OCI-LY7 (cell line): ENCODE measurements around the gene CEBPB. TPM values are rescaled to one million over a fixed set of nuclear protein-coding genes. Genes with fewer than 3 reads are reported as not detected.

Experiments
- BruUV-seq: library from RNA; stranded (reverse); fragments of 400-500 nt; replicated peaks from 2 replicates; lab custom pipeline; 2021; lab: Mats Ljungman, UMichigan
- CTCF ChIA-PET: fragments of 300-600 bp; sonication (Branson Sonifier 250); formaldehyde crosslinking; loops from one replicate; lab custom pipeline; 2022; ENCODE audit warnings: antibody characterized with exemption; ENCODE audit not compliant: unreplicated experiment; lab: Charles Lee
- POLR2A ChIA-PET: fragments of 300-600 bp; sonication (Branson Sonifier 250); formaldehyde crosslinking; loops from one replicate; lab custom pipeline; 2022; ENCODE audit warnings: antibody characterized with exemption; lab: Charles Lee
- DNase-seq: peaks from one replicate; pipeline ENCODE4 v3.0.0-alpha.2; 2015; ENCODE audit warnings: low spot score
- H2AFZ ChIP-seq: fragments of 200-600 bp; sonication (generic), shearing (Covaris generic); 2 replicates; pipeline ENCODE4 v1.6.1; 2014; ENCODE audit warnings: mild to moderate bottlenecking, antibody characterized with exemption, low read length, moderate library complexity
- H3K27ac ChIP-seq: fragments of 200-600 bp; sonication (generic); 2 replicates; pipeline ENCODE4 v1.5.1; 2014; ENCODE audit warnings: mixed run types, low read depth, mild to moderate bottlenecking, moderate library complexity, low read length, inconsistent platforms; ENCODE audit not compliant: poor library complexity, severe bottlenecking
- H3K36me3 ChIP-seq: fragments of 200-600 bp; sonication (generic); 2 replicates; pipeline ENCODE4 v1.6.1; 2014; ENCODE audit warnings: mild to moderate bottlenecking, antibody characterized with exemption, low read length, moderate library complexity, mixed read lengths; ENCODE audit not compliant: insufficient read depth
- H3K4me1 ChIP-seq: fragments of 200-600 bp; sonication (generic); 2 replicates; pipeline ENCODE4 v1.5.1; 2014; ENCODE audit warnings: mild to moderate bottlenecking, low read length; ENCODE audit not compliant: insufficient read depth, poor library complexity, severe bottlenecking
- H3K4me2 ChIP-seq: fragments of 200-600 bp; sonication (generic); 2 replicates; pipeline ENCODE4 v1.6.1; 2014; ENCODE audit warnings: mild to moderate bottlenecking, low read length
- H3K4me3 ChIP-seq: fragments of 200-600 bp; sonication (generic); 2 replicates; pipeline ENCODE4 v1.5.1; 2014; ENCODE audit warnings: mild to moderate bottlenecking, low read depth, low read length; ENCODE audit not compliant: poor library complexity, severe bottlenecking
- H3K79me2 ChIP-seq: fragments of 200-600 bp; sonication (generic); 2 replicates; pipeline ENCODE4 v1.6.1; 2016; ENCODE audit warnings: low read depth, mild to moderate bottlenecking, low read length, moderate library complexity, mixed read lengths; ENCODE audit not compliant: insufficient read depth
- H3K9me2 ChIP-seq: fragments of 200-600 bp; sonication (generic); 2 replicates; pipeline ENCODE4 v1.6.1; 2016; ENCODE audit warnings: mild to moderate bottlenecking, low read length, mixed read lengths; ENCODE audit not compliant: insufficient read depth
- H3K9me3 ChIP-seq: fragments of 200-600 bp; sonication (generic); 2 replicates; pipeline ENCODE4 v1.6.1; 2014; ENCODE audit warnings: mild to moderate bottlenecking, mixed run types, low read length, mixed read lengths
- H4K20me1 ChIP-seq: fragments of 200-600 bp; sonication (generic); 2 replicates; pipeline ENCODE4 v1.6.1; 2014; ENCODE audit warnings: mild to moderate bottlenecking, antibody characterized with exemption, low read length, moderate library complexity, mixed read lengths; ENCODE audit not compliant: insufficient read depth
- CTCF ChIP-seq: fragments of 200-600 bp; sonication (generic); conservative IDR thresholded peaks from 2 replicates; pipeline ENCODE4 v1.5.1; 2014; ENCODE audit warnings: mild to moderate bottlenecking, antibody characterized with exemption, low read length, moderate library complexity, mixed read lengths
- EZH2phosphoT487 ChIP-seq: fragments of 200-600 bp; sonication (generic); IDR thresholded peaks from 2 replicates; pipeline ENCODE4 v1.6.1; 2018; ENCODE audit warnings: low read depth, borderline replicate concordance, mild to moderate bottlenecking, mixed run types, antibody characterized with exemption, low read length, moderate library complexity, mixed read lengths
- intact Hi-C: fragments of 100-400 bp; cut with micrococcal nuclease; formaldehyde crosslinking; loops from one replicate; pipeline ENCODE4 v1.10.0; 2022; ENCODE audit not compliant: unreplicated experiment
- total RNA-seq, 2 experiments: library from RNA; depleted of rRNA in 1 of 2; stranded (reverse); fragments of >200 nt in 1 of 2; shearing (Covaris generic) in 1 of 2; gene quantifications; 2 replicates each; pipeline ENCODE4 v1.2.3, GENCODE V29; 2014 to 2022

The CEBPB gene
- total RNA-seq, 2 experiments from 2014 or later, result 47.6 to 48.4 TPM

- no peak for DNase-seq
- no peaks in the 10 kb centered on the region for H3K36me3 ChIP-seq
- no peaks in the 10 kb centered on the region for H3K4me1 ChIP-seq
- ChIA-PET POLR2A (interaction anchor here (0.6 kb wide), 1 partner anchor 167 kb away, joined by 6 read pairs; no protein-coding TSS in a partner anchor), CTCF (interaction anchor here (0.9 kb wide), 1 partner anchor 11 kb away, joined by 3 read pairs; no protein-coding TSS in a partner anchor)
- TF ChIP-seq EZH2phosphoT487 (no peak), CTCF (no peak)
- no peaks in the 10 kb centered on the region for H4K20me1 ChIP-seq
- H3K4me2 ChIP-seq, result no peak overlapping the region
- no peaks in the 10 kb centered on the region for H3K79me2 ChIP-seq
- H3K9me2 ChIP-seq, result no peaks in the 10 kb centered on the region
- no peak overlapping the region for H2AFZ ChIP-seq
- H3K9me3 ChIP-seq, result no peaks in the 10 kb centered on the region
- H3K4me3 ChIP-seq, result no peak overlapping the region
- BruUV-seq, result no TSS peak
- intact Hi-C loops, result no loop called here
- H3K27ac ChIP-seq, result no peak overlapping the region
Observed at GRCh38 chr20:50163570-50164317, 26.9 kb upstream of the CEBPB start.

- no peaks in the 10 kb centered on the region for H3K4me1 ChIP-seq
- intact Hi-C loops, result loop anchor here (5.0 kb wide), 1 partner anchor 79 kb away; no protein-coding TSS in a partner anchor
- H4K20me1 ChIP-seq, result no peaks in the 10 kb centered on the region
- no peaks in the 10 kb centered on the region for H3K36me3 ChIP-seq
- BruUV-seq, result no TSS peak
- H3K79me2 ChIP-seq, result no peaks in the 10 kb centered on the region
- no peaks in the 10 kb centered on the region for H3K9me2 ChIP-seq
- 0 out of 2 replicates have a peak overlapping the region, but pooled peaks have one; percentile 1 for H2AFZ ChIP-seq
- no peak overlapping the region for H3K4me2 ChIP-seq
- ChIA-PET CTCF (no interaction called here), POLR2A (interaction anchor here (0.5 to 1.1 kb wide), 5 partner anchors 12 to 380 kb away, joined by 3 to 4 read pairs (median 3); no protein-coding TSS in a partner anchor)
- no peak for DNase-seq
- no peak overlapping the region for H3K27ac ChIP-seq
- H3K9me3 ChIP-seq, result no peaks in the 10 kb centered on the region
- TF ChIP-seq CTCF (no peak), EZH2phosphoT487 (no peak)
- H3K4me3 ChIP-seq, result no peak overlapping the region
Observed at GRCh38 chr20:50165684-50166554, 24.7 kb upstream of the CEBPB start.
